ENCODE measurements around the gene TOR2A. TPM values are rescaled to one million over a fixed set of nuclear protein-coding genes. Genes with fewer than 3 reads are reported as not detected.

TOR2A gene
- total RNA-seq, 3 donors from 2014 or later = 19.7 to 30.2 (median 28.2) TPM

DNA sequence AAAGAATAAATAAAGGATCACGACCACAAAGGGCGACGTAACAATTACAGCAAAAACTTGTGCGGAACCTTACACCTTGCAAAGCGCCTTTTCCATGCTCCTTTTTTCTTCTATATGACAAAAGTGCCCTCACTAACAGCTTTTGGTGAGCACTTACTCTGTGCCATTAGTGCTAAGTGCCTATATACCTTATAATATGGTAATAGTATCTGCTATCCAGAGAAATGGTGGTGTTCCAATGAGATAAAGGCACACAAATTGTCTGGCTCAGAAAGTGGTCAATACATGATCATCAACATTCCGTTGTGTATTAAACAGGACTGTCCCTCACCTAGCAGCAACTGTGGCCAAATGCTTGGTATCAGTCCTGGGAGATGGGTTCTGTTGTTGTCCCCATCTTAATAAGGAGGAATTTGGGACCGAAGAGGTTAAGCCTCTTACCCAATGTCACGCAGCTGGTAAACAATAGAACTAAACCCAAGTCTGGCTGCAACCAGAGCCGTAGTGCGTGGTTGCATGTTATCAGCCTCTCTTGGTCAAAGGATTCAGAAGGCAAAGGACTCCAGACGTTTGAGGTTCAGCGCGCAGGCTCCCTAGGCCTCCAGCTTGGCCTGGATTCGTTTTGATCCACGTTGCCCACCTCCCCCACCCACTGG is 564 bp upstream of the TOR2A start:
- ATAC-seq (no peak), DNase-seq (no peak)
- Histone ChIP-seq H3K36me3 (ENCODE audit: low read depth) (no peaks in the 10 kb centered on the region), H3K4me1 (ENCODE audit: low read depth) (peaks cover 18% of the 10 kb centered on the region), H3K4me3 (no peak overlapping the region), H3K9me3 (no peaks in the 10 kb centered on the region)
- TF ChIP-seq, protein P1, sequence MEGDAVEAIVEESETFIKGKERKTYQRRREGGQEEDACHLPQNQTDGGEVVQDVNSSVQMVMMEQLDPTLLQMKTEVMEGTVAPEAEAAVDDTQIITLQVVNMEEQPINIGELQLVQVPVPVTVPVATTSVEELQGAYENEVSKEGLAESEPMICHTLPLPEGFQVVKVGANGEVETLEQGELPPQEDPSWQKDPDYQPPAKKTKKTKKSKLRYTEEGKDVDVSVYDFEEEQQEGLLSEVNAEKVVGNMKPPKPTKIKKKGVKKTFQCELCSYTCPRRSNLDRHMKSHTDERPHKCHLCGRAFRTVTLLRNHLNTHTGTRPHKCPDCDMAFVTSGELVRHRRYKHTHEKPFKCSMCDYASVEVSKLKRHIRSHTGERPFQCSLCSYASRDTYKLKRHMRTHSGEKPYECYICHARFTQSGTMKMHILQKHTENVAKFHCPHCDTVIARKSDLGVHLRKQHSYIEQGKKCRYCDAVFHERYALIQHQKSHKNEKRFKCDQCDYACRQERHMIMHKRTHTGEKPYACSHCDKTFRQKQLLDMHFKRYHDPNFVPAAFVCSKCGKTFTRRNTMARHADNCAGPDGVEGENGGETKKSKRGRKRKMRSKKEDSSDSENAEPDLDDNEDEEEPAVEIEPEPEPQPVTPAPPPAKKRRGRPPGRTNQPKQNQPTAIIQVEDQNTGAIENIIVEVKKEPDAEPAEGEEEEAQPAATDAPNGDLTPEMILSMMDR (IDR thresholded peaks at IDR 0.05) = no peak
- intact Hi-C loops (cut with DNase I, micrococcal nuclease) = loop anchor here in 1 of 2 donors (5.0 to 10.0 kb wide), 2 partner anchors 47 to 139 kb away; partner anchors contain the start of gene AK1

DNA sequence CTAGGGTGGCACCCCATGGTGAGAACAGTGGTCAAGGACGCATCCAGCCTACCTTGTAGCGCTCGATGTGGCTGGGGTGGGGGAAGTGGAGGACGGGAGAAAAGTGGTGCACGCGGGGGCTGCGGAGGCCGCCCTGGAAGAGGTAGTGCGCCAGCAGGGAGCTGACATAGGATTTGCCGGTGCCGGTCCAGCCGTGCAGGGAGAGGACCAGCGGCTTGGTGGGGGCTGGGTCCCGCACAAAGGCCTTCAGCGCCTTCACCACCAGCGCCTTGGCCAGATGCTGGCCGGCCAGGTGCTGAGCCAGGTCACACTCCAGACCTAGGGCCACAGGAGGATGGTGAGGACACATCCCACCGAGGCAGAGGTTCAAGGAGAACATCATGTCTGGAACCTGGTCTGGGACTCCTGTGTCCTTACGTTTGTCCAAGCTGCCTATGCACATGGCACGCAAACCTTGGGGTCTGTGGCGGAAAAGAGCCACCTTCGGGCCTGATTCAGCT is 797 bp downstream of the TOR2A start:
- intact Hi-C loops (cut with DNase I, micrococcal nuclease) = loop anchor here in 1 of 2 donors (10.0 kb wide), 1 partner anchor 141 kb away; the partner anchor contains the start of gene AK1
- H3K4me1 ChIP-seq (ENCODE audit: low read depth) = peaks cover 7% of the 10 kb centered on the region
- TF ChIP-seq, protein P1 (IDR thresholded peaks at IDR 0.05) = no peak
- no peak overlapping the region for H3K4me3 ChIP-seq
- no peaks in the 10 kb centered on the region for H3K9me3 ChIP-seq
- ATAC-seq = no peak
- H3K36me3 ChIP-seq (ENCODE audit: low read depth) = no peaks in the 10 kb centered on the region
- peak in 1 of 3 donors; percentile 59 for DNase-seq

DNA sequence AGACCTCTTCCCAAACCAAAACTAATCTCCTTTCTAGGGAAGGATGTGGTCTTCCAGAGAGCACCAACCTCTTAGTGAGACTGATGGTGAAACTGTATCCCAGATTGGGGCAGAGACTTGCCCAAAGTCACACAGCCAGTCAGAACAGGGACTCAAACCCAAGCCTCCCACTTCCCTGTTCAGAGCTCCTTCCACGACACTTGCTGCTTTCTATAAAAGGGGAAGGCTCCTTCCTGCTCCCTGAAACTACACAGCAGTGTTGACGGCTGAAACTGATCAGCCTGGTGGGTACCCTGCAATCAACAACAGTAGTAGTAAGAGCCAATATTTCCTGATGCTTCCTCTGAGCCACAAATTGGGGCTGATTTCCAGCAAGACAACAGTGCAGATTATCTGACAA is 1.5 kb downstream of the TOR2A start:
- TF ChIP-seq, protein P1 (IDR thresholded peaks at IDR 0.05) = no peak
- Histone ChIP-seq H3K4me1 (ENCODE audit: low read depth) (peaks cover 7% of the 10 kb centered on the region), H3K36me3 (ENCODE audit: low read depth) (no peaks in the 10 kb centered on the region), H3K9me3 (no peaks in the 10 kb centered on the region), H3K4me3 (no peak overlapping the region)
- intact Hi-C loops (cut with DNase I, micrococcal nuclease) = loop anchor here in 1 of 2 donors (10.0 kb wide), 1 partner anchor 141 kb away; the partner anchor contains the start of gene AK1
- no peak for DNase-seq
- no peak for ATAC-seq

DNA sequence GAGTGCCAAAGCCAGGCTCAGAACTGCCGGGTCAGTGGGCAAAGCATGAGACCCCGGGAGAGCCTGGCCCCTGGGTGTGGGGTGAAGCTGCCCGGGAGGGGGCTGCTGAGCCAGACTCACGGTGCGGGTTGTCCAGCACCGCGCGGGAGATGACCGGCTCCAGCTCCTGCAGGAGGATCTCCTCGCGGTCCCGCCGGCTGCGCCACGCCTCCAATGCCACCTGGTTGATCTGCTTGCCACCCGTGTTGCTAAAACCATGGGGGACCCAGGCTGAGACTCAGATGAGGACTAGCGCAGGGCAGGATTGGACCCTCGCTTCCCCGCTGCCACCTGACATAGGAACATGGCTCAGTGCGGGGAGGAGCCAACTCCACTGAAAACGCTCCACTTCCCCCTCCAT is 2.6 kb downstream of the TOR2A start:
- intact Hi-C loops (cut with DNase I, micrococcal nuclease) = loop anchor here in 1 of 2 donors (10.0 kb wide), 1 partner anchor 142 kb away; the partner anchor contains the start of gene AK1
- DNase-seq (no peak), ATAC-seq (no peak)
- no peaks in the 10 kb centered on the region for H3K36me3 ChIP-seq (ENCODE audit: low read depth)
- TF ChIP-seq, protein P1 (IDR thresholded peaks at IDR 0.05) = no peak
- H3K4me1 ChIP-seq (ENCODE audit: low read depth) = peaks cover 7% of the 10 kb centered on the region
- no peaks in the 10 kb centered on the region for H3K9me3 ChIP-seq
- H3K4me3 ChIP-seq = no peak overlapping the region

DNA sequence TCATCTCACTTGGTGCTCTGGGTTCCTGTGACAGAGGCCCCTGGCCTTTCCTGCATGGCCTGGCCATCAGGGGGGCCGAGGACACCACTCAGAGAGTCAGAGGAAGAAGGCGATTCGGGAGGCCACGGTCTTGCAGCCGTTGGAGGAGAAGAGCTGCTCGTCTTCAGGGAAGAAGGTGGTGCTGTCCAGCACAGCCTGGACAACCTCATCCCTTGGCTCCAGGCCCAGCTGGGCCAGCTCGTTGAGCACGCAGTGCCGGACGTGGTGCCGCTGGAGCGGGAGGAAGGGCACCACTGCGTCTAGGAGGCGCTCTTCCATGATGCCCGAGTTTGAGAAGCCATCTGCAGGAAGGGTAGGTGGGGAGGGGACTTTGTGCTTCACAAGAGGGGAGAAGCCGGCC is 3.2 kb downstream of the TOR2A start:
- Histone ChIP-seq H3K9me3 (no peaks in the 10 kb centered on the region), H3K36me3 (ENCODE audit: low read depth) (no peaks in the 10 kb centered on the region), H3K4me3 (no peak overlapping the region), H3K4me1 (ENCODE audit: low read depth) (peaks cover 7% of the 10 kb centered on the region)
- no peak for ATAC-seq
- no peak for DNase-seq
- intact Hi-C loops (cut with DNase I, micrococcal nuclease) = loop anchor here in 1 of 2 donors (2.0 to 10.0 kb wide), 2 partner anchors 141 to 143 kb away; partner anchors contain the start of gene AK1
- TF ChIP-seq, protein P1 (IDR thresholded peaks at IDR 0.05) = no peak
